NCI-H524 treated with DMSO at 0.1 percent for 48 hours (cell line): ENCODE data around the gene C19orf12.

Experiments
- DNase-seq: peaks from one replicate; lab custom pipeline; 2025; lab: John Stamatoyannopoulos, UW

The C19orf12 gene

DNA sequence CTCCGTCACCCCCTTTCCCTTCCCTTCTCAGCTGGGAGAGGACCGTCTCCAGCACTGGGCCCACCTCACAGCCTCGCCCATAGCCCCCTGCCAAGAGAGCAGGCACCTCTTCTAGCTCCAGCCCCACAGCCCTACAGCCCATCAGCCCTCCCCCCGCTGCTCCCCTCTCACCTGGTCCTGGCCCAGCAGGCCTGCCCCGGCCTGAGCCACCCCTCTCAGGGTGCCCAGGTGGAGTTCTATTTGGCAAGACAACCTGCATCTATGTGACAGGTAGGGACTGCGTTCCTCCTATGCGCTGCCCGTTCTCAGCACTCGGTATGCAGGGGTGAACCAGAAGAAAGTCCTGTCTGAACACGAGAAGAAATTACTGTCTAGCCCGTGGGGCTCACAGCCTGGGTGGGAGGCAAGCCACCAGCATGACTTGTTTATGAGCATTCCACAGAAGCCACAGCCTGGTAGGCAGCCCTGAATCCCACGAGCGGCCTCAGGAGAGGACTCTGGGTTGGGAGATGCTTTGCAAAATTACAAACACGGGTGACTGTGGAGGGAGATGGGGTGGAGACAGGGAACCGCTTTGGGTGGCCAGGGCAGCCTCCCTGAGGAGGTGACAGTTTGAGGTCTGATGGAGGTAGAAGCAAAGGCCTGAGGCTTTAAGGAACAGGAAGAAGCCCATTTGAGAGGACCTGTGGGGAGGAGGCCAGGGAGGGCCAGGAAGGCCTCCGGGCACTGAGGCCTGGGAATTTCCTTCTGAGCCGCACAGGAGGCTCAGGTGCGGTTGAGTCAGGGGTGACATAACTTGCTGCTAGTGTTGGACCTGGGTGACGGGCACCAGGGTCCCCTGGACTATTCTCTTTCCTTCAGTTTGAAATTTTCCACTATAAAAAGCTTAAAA lies 51.0 kb downstream of the C19orf12 start:
- DNase-seq = no peak

DNA sequence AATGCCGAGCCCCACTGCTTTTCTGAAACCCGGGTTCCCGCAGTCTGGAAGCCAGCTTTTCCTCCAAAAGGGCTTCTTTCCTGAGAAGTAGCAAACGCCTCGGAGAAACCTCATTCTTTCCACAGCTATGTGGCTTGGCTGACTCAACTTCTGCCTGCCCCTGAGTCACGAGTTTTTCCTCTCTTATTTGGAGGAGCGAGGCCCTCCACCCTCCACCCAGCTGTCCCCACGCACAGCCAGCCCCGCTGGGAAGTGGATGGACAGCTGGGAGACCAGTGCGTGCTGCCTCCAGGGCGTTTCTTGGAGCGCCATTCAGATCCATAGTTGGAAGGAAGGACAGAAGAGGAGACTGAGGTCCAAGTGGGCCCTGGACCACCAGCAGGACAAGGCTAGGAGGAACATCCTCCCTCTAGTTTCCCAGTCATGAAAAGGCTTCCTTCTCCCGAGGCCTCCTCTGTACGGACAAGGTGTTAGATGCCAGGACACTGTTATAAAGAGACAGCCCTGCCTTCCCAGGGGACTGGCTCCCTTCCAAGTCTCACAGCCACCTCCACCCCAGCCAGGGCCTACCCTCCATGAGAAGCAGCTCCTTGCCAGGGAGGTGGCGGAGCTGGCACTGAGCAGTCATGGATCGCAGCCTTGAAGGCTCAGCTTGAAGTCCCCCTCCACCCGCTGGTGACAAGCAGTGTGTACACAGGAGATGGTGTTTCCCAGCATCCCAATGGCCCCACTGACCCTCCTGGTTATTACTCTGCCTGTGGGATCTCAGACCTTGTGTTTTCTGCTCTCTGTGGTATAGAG lies 52.3 kb downstream of the C19orf12 start:
- DNase-seq = no peak

DNA sequence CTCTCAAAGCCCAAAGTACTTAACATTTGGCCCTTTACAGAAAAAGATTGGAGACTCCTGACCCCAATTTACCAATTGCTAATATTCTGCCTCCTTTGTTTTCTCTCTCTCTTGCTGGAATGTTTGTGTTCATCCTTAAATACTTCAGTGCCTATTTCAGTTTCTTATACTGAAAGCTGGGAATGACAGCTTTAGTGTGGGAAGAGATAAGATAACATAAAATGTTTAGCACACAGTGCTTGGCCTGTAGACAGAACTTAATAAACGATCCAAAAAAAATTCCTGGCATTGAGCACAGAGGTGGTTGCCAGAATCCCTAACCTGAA lies 52.8 kb downstream of the C19orf12 start:
- DNase-seq = no peak

DNA sequence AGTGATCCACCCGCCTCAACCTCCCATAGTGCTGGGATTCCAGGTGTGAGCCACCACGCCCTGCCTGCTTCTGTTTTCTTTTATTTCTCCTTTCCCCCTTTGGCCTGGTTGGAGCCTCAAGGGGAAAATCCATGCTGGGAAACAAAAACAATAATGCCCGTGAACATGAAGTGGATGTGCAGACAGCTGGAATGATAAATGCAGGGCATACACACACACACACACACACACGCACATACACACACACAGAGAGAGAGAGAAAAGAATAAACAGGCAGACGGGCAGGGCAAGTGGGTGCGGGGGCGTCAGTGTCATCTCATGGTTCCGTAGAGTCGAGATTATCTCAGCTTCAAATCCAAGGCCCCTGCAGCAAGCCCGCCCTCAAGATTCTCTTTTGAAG lies 54.2 kb downstream of the C19orf12 start:
- DNase-seq = no peak

DNA sequence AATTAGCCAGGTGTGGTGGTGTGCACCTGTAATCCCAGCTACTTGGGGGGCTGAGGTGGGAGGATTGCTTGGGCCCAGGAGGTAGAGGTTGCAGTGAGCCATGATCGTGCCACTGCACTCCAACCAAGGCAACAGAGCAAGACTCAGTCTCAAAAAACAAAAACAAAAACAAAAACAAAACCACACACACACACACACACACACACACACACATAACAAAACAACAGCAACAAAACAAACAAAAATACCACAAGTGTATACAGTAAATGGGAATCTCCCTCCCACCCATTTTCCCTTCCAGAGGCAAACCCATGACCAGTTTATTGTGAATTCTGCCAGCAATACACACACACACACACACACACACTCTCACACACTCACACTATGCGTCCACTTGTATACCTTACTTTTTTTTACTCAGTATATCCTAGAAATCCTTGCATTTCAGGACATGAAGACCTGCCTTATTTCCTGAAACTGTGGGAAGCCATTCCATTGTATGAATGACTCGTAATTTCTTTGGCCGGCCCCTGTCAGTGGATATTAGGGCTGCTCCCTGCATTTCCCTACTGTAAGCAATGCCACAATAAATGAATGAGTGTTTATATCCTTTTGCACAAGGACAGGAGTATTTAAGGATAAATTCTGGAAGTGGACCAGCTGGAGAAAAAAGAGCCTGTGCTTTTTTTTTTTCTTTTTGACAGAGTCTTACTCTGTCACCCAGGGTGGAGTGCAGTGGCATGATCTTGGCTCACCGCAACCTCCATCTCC lies 56.7 kb downstream of the C19orf12 start:
- DNase-seq = no peak

DNA sequence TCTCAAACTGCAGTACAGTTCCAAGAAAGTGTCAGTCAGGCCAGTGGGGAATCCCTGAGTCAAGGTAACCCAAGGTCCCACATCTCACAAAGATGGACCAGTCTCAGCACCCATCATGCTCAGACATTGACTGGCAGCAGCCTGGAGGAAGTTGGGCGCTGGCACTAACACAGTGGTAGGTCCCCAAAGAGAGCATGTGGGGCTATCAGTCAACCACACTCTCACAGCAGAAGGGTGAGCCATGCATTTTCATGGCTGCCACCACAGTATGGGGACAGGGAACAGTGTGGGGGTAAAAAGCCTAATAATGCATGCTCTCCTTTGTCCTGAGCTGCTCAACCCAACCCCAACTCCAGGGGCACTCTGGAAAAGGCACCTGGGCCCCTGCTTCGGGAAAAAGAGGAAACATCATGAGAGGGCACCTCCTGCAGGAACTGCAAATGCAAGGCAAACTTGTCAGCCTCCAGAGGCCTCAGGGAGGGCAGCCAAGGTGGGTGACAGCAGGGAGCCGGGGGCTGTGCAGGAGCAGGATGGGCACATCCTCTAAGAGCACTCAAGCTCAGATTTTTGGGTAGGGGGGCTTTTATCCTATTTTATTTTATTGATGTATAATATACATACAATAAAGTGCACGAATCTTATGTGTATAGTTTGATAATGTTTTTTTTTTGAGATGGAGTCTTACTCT lies 59.3 kb downstream of the C19orf12 start:
- no peak for DNase-seq

DNA sequence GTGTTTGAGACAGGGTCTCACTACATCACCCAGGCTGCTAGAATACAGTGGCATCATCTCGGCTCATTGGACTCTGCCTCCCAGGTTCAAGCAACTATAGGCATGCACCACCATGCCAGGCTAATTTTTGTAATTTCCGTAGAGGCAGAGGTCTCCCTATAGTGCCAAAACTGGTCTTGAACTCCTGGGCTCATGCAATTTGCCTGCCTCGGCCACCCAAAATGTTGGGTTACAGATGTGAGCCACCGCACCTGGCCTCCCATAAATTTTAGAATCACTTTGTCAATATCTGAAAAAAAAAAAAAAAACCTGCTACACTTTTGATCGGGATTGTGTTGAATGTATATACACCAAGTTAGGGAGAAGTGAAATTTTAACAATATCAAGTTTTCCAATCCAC lies 61.7 kb downstream of the C19orf12 start:
- no peak for DNase-seq

DNA sequence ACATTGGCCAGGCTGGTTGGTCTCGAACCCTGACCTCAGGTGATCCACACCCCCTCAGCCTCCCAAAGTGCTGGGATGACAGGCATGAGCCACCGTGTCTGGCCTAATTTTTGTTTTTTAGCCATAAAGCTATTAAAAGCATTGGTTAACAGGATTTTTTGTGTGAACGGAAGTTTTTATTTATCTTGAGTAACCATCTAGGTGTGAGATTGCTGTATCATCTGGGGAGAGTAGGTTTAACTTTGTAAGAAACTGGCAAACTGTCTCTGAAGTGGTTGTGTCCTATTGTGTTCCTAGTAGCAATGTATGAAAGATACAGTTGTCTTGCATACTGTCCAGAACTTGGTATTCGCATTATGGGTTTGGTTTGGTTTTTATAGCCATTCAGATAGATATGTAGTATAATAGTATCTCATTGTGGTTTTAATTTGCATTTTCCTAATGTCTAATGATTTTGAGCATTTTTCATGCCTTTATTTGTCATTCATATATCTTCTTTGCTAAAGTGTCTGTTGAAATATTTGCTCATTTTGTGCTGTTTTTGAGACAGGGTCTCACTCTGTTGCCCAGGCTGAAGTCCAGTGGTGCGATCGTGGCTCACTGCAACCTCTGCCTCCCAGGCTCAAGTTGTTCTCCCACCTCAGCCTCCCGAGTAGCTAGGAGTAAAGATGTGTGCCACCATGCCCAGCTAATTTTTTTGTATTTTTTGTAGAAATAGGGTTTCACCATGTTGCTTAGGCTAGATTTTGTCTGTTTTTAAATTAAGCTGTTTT lies 63.3 kb downstream of the C19orf12 start:
- DNase-seq = no peak

DNA sequence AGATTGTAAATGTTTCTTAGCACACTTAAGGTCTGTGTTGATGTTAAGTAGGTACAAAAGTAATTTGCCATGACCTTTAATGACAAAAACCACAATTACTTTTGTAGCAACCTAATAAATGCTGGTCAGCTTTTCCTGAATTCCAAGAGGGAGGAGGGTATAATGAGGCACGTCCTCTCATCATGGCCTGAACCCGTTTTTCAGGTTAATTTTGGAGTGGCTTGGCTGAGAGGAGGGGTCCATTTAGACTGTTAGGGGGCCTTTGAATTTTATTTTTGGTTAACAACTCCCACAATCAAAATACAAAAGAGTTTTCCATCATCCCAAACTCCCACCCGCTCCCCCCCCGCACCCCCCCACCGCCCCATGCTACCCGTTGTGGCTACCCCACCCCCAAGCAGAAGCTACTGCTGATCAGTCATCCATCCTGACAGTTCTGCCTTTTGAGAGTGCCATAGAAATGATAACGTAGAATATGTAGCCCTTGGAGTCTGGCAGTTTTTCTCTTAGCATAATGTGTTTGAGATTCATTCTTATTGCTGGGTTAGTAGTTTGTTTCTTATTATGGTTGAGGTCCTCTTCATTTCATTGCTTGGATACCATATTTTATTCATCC lies 64.2 kb downstream of the C19orf12 start:
- no peak for DNase-seq
